GM19025 (cell line): ENCODE results near the gene AUTS2.

Experiments used
- ATAC-seq: cut with Tn5 transposase; IDR thresholded peaks from one replicate; pipeline ENCODE4 v1.9.1; 2021; ENCODE audit warnings: mild to moderate bottlenecking, low read depth, moderate library complexity; ENCODE audit not compliant: unreplicated experiment

Gene AUTS2

DNA sequence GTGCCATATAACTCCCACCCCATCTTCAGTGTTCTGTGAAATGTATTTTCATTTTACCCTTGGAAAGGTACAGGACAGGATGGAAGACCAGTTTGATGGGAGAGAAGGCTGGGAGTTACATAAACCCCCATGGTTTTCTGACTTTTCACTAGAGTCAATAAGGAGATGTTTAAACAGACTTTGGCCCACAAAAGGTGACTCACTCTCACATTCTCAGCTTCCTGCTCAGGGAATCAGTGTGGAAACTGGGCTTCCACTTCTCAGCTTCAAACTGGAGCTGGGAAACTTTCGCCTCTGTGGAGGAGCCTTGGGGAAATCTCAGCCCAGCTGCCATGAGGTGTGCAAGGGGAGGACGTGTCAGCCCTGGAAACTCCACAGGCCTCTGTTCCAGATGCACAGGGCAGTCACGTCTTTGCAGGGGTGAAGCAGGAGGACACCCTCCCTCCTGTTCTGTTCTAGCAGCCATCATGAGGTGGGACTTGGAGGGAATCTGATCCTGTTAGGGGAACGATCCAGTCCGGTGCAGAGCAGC is 973.2 kb downstream of the AUTS2 start:
- ATAC-seq, result no peak

DNA sequence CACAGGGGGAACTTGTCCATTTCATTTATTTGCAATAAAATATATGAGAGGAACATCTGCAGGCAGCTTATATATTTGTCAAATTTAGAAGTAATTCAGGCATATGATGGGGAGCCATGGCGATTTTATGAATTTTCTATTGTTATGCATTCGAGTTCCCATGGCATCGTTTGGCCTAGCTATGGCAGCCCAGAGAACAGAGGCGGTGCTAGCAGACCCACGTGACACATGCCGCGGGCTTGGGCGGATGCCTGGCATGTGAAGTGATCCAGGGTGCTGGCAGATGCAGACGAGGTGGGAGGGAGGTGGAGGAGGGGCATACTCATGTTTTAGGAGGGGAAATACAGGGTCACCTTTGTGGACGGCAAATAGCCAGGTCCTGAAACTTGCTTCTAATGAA is 973.7 kb downstream of the AUTS2 start:
- ATAC-seq, result no peak

- ATAC-seq, result no peak
These were observed 974.3 kb downstream of the AUTS2 start for GRCh38 chr7:70572571-70572970.

GRCh38 chr7:70573071-70573661 is 974.9 kb downstream of the AUTS2 start:
- no peak for ATAC-seq

- ATAC-seq, result no peak
These were observed 975.4 kb downstream of the AUTS2 start for GRCh38 chr7:70573696-70574095.

DNA sequence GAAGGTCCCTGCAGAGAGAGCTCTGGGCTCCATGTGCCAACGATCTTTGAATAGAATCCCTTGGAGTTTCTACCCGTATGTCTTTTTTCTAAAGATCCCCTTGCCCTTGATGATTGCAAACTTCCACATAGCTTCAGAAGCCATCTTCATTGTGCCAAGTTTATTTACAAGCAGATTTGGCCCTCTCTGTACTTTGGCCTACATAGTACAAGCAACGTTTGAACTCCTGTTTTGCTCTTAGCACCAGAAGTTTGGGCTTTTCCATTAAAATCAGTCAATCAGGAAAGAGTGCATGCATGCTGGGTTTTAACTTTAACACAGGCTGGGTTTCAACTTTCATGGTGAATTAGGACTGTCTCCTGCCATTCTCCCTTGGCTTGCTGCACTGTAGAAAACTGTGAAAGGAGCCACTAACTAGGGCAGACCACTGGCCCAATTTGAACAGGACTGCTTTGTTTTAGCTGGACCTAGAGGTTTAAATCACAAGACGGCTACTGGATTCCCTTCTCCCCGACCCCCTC is 976.1 kb downstream of the AUTS2 start:
- no peak for ATAC-seq

DNA sequence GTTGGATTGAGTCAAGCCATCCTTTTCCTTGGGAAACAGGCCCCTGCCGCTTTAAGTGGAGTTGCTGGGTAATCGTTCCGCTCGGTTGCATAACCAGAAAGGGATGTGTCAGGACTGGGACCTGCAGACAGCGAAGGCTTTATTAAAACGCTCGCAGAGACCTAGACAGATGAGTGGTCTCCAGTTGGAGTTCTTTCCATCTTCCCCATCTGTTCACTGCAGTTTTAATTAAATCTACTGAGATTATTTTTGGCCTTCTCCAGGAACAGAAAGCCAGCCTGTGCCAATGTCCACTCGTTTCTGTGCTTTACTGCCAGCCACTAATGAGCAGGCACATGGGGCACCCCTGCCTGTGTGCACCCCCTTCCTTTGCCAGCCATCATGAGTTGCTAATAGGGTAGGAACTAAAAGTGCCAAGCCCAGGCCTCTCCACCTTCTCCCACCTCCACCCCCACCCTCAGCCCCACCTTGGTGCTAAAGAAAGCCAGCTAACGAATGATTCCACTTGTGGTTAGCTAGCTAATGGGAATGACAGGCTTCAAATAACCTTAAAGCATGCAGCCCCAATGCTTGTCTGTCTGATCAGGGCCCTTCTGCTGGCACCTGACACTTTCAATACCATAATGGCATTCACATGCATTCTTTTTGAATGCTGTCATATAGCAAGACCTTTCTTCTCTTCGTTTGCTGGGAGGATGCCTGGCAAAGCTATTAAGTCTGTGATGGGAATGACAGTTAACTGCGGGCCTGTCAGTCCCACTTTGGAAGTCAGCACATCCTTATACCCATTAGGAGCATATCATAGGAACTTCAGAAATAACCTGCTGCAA is 976.9 kb downstream of the AUTS2 start:
- no peak for ATAC-seq

DNA sequence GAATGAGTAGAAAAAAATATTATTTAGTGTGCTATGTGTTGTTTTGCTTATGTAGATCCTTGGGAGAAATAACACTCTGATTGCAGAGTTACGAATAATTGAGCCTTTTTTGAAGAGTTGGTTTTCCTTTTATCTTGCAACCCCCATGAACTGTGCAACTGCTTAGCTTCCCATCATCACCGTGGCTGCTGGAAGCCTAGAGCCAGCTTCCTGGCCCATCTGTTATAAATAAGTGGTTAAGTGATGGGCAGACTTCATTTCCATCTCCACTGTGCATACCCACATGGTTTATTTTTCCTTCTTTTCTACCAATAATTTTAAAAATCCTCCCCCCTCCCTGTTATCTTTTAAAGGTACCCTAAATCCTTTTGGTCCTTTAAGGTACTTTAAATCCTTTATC is 978.8 kb downstream of the AUTS2 start:
- ATAC-seq, result no peak

- ATAC-seq, result no peak
These were observed 979.9 kb downstream of the AUTS2 start for GRCh38 chr7:70578131-70578530.

DNA sequence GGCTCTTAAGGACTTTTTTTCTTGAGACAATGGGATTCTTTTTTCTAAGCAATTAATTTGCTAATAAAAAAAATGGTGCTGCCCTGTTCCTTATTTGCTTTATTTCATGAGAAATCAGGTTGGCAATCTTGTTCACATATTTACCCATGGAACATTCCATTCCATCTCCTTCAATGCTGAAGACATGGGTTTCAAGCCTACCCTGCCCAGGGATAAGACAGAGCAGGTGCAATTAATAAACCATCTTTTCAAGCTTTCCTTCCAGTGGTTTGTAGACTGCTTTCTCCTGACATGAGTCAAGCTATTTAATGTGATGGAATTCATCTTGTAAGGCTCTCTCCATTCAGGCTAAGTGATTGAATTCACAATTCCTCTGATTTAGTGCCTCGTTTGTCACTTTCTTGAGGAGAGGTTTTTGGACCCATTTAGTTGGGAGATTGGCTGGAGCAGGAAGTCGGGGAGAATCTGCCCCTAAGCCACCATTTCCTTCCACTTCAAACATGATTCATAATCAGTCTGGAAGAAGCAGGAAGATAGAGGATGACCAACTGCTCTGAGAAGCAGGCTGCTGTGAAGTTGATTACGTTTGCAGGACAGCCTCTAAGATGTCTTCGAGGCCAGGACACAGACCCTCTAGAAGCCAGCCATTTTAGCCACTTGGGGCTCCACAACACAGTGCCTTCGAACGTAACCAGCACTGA is 981.3 kb downstream of the AUTS2 start:
- ATAC-seq, result no peak

DNA sequence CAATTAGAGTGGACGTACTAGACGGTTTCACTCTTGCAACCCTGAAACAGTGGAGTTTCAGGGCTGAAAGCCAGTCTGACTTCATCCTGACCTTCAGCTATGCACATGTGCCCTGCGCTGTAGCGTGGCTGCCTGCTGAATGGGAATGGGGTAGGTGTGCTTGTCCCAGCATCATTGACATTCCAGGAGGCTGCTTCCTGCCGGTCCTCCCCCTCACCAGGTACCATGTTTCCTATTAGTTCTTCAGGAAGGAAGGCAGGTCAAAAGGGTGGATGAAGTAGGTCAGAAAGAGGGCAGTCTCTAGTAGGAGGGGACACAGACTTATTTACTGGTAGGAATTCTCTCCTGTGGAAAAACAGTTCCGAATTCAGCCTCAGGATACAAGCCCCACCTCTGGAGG is 981.9 kb downstream of the AUTS2 start:
- no peak for ATAC-seq

- ATAC-seq, result no peak
These were observed 984.9 kb downstream of the AUTS2 start for GRCh38 chr7:70582927-70583895.

DNA sequence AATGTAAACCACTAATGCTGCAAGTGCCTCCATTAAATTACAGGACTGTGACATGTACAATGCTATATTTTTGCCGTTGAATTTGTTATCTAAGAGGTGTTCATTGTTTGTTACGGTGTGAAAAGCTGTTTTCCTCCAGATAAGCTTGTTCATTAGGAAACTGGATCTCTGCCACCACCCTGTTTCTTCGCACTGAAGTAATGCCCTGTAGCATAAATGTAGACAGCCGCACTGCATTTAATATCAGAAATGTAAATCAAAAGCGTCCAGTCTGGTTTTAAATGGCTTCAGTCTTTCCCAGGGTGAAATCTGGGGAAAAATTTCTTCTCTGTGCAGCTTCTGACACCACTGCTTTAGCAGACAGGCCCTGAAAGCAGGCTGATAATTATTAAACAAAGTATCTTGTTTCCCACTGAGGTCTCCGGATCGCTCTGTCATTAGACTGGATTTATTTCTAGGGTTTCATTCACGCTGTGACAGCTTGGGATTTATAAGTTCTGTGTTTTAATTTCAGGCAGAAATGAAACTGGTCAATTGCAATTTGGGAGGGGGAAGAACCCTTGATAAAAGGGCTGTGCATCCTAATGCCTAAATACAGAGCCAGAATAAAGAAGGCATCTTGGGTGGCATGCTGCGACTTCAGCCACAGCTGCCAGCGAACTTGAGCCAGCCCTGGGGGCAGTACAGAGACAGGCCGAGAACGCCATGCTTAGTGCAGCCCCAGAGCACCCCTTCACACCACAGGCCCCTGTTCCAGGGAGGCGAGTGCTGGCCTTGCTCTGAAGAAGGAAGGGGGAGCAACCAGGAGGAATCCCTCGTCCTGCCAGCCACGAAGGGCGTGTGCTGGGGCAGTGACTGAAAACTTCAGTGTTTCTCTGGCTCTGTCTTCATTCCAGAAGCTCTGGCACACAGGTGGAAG is 985.9 kb downstream of the AUTS2 start:
- ATAC-seq, result no peak

DNA sequence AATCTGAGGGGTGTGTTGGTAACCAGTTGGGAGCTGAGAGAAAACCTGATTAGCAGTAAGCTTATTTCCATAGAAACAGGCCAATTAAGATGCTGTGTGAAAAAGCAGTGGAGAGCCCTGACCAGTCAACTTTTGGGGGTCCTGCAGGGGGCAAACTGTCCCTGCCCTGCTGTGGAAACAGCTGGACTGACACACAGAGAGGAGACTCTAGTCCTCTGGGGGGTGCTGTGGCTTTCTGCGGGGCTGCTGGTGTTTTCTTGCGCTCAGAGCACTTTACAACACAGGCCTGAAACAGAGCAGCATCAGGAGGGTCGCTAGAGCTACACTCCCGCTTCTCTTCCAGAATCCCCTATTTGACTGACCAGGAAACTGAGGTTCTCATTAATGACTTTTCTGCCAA is 986.8 kb downstream of the AUTS2 start:
- ATAC-seq, result no peak

DNA sequence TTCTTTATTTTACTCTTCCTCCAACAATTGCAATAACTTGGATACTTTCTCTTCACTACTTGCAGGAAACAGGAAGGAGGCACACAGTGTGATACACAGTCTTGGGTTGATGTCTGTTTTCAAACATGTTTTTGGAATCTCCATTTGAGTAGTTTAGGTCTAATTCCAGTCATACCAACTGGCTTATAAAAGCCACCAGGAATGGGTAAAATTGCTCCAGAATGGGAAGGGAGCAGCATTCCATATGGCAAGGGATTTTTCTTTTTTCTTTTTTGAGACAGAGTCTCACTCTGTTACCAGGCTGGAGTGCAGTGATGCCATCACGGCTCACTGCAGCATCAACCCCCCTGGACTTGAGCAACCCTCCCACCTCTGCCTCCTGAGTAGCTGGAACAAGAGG is 988.5 kb downstream of the AUTS2 start:
- no peak for ATAC-seq

- ATAC-seq, result no peak
These were observed 989.5 kb downstream of the AUTS2 start for GRCh38 chr7:70587739-70588138.

- no peak for ATAC-seq
These were observed 990.1 kb downstream of the AUTS2 start for GRCh38 chr7:70588191-70588921.

GRCh38 chr7:70589010-70589409 is 990.7 kb downstream of the AUTS2 start:
- ATAC-seq, result no peak
